ENCODE data around the gene CFAP74.

- no peak for TF ChIP-seq POLR2A (IDR thresholded peaks at IDR 0.05; ENCODE audit: low read length)
- TF ChIP-seq GATA1 (IDR thresholded peaks at IDR 0.05; ENCODE audit: low read depth, low read length): no peak
Observed at GRCh38 chr1:1980467-1981141, 23.0 kb downstream of the CFAP74 start.

Data from erythroblast (primary cell).